Measurements from ENCODE around the gene SHISA7. TPM values are rescaled to one million over a fixed set of nuclear protein-coding genes. Genes with fewer than 3 reads are reported as not detected.

Gene SHISA7
- total RNA-seq, 2 donors from 2014 or later = not detected

DNA sequence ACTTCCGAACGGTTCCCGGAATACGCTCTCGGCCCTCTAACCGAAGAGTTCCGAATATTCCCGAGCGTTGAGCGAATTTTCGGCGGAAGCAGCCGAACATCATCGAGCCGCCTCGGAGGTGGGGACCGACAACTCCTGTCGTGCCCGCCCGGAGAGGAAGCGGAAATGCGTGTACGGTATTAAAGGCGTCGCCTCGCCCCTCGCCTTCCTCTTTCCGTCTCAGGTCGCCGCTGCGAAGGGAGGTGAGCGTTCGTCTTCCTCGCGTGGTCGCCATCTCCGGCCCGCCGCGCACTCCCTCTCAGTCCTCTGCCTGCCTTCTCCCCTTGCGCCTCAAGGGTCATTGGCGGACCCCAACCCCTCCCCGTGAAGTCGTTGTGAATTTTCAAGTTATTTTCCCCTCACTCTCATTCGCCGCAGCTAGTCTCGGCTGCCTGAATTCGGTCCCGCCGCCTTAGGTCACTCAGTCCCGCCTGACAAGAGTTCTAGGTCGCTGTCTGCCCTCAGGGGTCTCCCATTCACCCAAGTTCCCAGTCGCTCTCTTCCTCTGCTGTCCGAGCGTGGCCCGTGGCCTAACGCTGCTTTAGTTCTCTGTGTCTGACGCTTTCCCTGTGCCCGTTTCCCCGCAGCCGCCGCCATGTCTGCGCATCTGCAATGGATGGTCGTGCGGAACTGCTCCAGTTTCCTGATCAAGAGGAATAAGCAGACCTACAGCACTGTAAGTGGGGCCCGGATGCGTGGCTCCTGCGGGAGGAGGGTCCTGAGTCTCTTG, 57.2 kb downstream of the SHISA7 start, which contains the start of gene RPL28:
TSS of gene RPL28 (plus strand) at position 209 of the 769 bp plus-strand sequence. CDS start at position 635, 426 bp downstream.
- Histone ChIP-seq H3K4me3 (peak within 1 kb of the TSS; percentile 99), H3K36me3 (peaks cover 9% of the 10 kb centered on the region), H3K4me1 (ENCODE audit: control insufficient read depth in 1 of 2, low read depth in 2 of 2) (peaks cover 31 to 52% of the 10 kb centered on the region in 2 donors), H3K27me3 (replicated peaks; ENCODE audit: insufficient read depth) (no peaks in the 10 kb centered on the region), H3K27ac (peak within 1 kb of the TSS; percentile 95 to 99), H3K9me3 (no peaks in the 10 kb centered on the region)
- ATAC-seq (ENCODE audit: insufficient number of reproducible peaks, low FRiP score, low read depth) (peak; percentile 73), DNase-seq (ENCODE audit: low spot score) (peak; percentile 89)
- TF ChIP-seq, protein P1, sequence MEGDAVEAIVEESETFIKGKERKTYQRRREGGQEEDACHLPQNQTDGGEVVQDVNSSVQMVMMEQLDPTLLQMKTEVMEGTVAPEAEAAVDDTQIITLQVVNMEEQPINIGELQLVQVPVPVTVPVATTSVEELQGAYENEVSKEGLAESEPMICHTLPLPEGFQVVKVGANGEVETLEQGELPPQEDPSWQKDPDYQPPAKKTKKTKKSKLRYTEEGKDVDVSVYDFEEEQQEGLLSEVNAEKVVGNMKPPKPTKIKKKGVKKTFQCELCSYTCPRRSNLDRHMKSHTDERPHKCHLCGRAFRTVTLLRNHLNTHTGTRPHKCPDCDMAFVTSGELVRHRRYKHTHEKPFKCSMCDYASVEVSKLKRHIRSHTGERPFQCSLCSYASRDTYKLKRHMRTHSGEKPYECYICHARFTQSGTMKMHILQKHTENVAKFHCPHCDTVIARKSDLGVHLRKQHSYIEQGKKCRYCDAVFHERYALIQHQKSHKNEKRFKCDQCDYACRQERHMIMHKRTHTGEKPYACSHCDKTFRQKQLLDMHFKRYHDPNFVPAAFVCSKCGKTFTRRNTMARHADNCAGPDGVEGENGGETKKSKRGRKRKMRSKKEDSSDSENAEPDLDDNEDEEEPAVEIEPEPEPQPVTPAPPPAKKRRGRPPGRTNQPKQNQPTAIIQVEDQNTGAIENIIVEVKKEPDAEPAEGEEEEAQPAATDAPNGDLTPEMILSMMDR (IDR thresholded peaks at IDR 0.05) = no peak

- H3K27me3 ChIP-seq (replicated peaks; ENCODE audit: insufficient read depth) = no peaks in the 10 kb centered on the region
- DNase-seq (ENCODE audit: low spot score) = peak; percentile 95
Observed at GRCh38 chr19:55384920-55385723, 58.0 kb downstream of the SHISA7 start.

DNA sequence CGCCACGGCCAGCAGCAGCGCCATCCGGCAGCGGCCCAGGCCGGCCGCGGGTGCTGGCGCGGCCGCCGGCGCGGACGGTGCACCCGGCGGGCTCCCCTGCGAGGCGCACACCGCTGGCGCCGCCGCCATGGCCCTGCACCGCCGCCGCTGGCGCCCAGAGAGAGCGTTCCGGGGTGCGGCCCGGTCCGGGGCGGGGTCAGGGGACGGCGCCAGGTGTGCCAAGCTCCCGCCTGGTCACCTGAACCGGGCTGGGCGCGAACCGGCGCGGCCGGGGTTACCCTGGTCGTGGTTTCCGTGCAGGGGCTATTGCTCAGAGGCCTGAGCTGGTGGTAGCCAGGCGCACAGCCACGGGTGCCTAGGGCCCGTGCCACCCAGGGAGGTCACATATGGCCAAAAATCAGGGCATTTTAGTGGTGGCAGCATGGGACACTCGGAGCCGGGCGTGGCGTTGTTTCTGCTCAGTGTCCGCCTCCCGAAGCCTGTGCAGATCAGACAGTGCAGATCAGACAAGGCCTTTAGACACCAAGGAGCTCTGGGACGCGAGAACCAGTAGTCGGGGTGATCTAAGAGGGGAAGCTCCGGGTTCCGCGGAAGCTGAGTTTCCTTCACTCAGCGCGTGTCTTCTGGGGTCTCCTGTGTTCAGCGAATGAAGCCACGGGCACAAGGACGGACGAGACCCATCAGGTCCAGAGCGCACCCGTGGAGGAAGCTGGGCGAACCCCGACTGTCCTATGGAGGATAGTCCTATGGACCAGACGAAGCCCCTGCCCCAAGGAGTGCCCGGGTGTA, 58.8 kb downstream of the SHISA7 start, which contains the start of gene TMEM238:
TSS of gene TMEM238 (minus strand) at position 162 of the 789 bp plus-strand sequence. CDS start at position 129, 33 bp downstream.
- peak within 1 kb of the TSS; percentile 95 to 99 for H3K27ac ChIP-seq
- peaks cover 31 to 47% of the 10 kb centered on the region in 2 donors for H3K4me1 ChIP-seq (ENCODE audit: control insufficient read depth in 1 of 2, low read depth in 2 of 2)
- DNase-seq (ENCODE audit: low spot score) (no peak), ATAC-seq (ENCODE audit: insufficient number of reproducible peaks, low FRiP score, low read depth) (no peak)
- TF ChIP-seq, protein P1 (IDR thresholded peaks at IDR 0.05) = no peak
- peak within 1 kb of the TSS; percentile 99 for H3K4me3 ChIP-seq
- H3K27me3 ChIP-seq (replicated peaks; ENCODE audit: insufficient read depth) = no peaks in the 10 kb centered on the region
- no peaks in the 10 kb centered on the region for H3K9me3 ChIP-seq
- peaks cover 9% of the 10 kb centered on the region for H3K36me3 ChIP-seq

More at GRCh38 chr19:55384920-55385723, 58.0 kb downstream of the SHISA7 start:
- TF ChIP-seq, protein P1 (IDR thresholded peaks at IDR 0.05) = no peak
- Histone ChIP-seq H3K4me1 (ENCODE audit: control insufficient read depth in 1 of 2, low read depth in 2 of 2) (peaks cover 31 to 52% of the 10 kb centered on the region in 2 donors), H3K36me3 (peaks cover 9% of the 10 kb centered on the region), H3K4me3 (peak overlapping the region; percentile 99), H3K27ac (peak overlapping the region; percentile 95 to 99), H3K9me3 (no peaks in the 10 kb centered on the region)
- ATAC-seq (ENCODE audit: insufficient number of reproducible peaks, low FRiP score, low read depth) = peak; percentile 88

DNA sequence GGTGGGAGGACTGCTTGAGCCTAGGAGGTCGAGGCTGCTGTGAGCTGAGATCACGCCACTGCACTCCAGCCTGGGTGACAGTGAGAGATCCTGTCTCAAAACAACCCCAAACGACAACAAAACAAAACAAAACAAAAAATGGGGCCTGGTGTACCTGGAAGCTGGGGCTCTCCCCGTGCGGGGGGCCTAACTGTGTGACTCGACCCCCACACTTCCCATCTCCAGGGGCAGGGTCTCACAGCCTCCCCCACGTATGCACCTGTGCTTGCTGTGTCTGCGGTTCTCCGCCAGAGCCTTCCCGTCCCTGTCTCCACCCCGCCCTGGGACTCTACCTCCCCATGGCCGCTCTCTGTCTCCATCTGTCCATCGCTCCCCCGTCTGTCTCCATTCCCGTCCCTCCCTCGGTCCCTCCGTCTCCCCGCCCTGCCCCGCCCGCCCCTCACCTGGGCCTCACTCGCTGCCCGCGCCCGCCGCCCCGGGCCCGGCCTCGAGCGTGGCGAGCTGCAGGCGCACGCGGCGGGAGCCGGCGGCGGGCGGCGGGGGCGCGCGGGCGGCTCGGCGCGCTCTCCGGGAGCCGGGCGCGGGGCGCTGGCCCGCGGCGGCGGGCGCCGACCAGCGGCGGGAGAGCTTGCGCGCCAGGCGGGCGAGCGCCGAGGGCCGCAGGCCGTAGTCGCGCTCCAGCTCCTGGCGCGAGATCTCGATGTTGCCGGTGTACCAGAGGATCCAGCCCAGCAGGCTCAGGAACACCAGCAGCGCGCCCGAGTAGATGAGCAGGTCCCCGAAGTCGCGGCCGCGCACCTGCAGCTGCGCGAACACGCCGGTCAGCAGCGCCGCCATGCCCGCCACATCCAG, 59.6 kb downstream of the SHISA7 start:
- H3K27ac ChIP-seq = peak overlapping the region; percentile 95 to 99
- peaks cover 31 to 39% of the 10 kb centered on the region in 2 donors for H3K4me1 ChIP-seq (ENCODE audit: control insufficient read depth in 1 of 2, low read depth in 2 of 2)
- TF ChIP-seq, protein P1 (IDR thresholded peaks at IDR 0.05) = no peak
- no peak for DNase-seq (ENCODE audit: low spot score)
- ATAC-seq (ENCODE audit: insufficient number of reproducible peaks, low FRiP score, low read depth) = no peak
- peak overlapping the region; percentile 99 for H3K4me3 ChIP-seq
- H3K9me3 ChIP-seq = no peaks in the 10 kb centered on the region
- H3K27me3 ChIP-seq (replicated peaks; ENCODE audit: insufficient read depth) = no peaks in the 10 kb centered on the region
- H3K36me3 ChIP-seq = peaks cover 9% of the 10 kb centered on the region

All from thoracic aorta (tissue), 2 donors.